Stomach (tissue), 4 donors: Measurements from ENCODE around the gene POC1B.

ENCODE experiments used
- EP300 ChIP-seq: sonication (generic); formaldehyde crosslinking; IDR thresholded peaks from one replicate; pipeline ENCODE4 v1.6.1; 2017; ENCODE audit warnings: antibody characterized with exemption
- TF ChIP-seq, protein P1 (sequence below), 7 experiments: fragments of 450-650 bp in 4 of 7; fragments of 200-600 bp in 3 of 7; sonication (generic) in 3 of 7; IDR thresholded peaks; one replicate each; pipeline ENCODE4 v1.5.1; 2016 to 2019; ENCODE audit warnings: antibody characterized with exemption in 7 of 7, control low read depth in 2 of 7, mild to moderate bottlenecking in 1 of 7

- no peak for TF ChIP-seq EP300
- TF ChIP-seq, protein P1, sequence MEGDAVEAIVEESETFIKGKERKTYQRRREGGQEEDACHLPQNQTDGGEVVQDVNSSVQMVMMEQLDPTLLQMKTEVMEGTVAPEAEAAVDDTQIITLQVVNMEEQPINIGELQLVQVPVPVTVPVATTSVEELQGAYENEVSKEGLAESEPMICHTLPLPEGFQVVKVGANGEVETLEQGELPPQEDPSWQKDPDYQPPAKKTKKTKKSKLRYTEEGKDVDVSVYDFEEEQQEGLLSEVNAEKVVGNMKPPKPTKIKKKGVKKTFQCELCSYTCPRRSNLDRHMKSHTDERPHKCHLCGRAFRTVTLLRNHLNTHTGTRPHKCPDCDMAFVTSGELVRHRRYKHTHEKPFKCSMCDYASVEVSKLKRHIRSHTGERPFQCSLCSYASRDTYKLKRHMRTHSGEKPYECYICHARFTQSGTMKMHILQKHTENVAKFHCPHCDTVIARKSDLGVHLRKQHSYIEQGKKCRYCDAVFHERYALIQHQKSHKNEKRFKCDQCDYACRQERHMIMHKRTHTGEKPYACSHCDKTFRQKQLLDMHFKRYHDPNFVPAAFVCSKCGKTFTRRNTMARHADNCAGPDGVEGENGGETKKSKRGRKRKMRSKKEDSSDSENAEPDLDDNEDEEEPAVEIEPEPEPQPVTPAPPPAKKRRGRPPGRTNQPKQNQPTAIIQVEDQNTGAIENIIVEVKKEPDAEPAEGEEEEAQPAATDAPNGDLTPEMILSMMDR (IDR thresholded peaks at IDR 0.05) = no peak
Observed at GRCh38 chr12:89424846-89425245, 101.0 kb downstream of the POC1B start.
